Gastrocnemius medialis (tissue), 4 donors: Measurements from ENCODE around the gene METTL15.

ENCODE experiments used
- POLR2A ChIP-seq, 2 donors: fragments of 450-650 bp; IDR thresholded peaks; one replicate each; pipeline ENCODE4 v1.6.1; 2017; ENCODE audit warnings: antibody characterized with exemption in 2 of 2, mild to moderate bottlenecking in 2 of 2, moderate library complexity in 2 of 2
- TF ChIP-seq, protein P1 (sequence below), 5 experiments: fragments of 450-650 bp in 3 of 5; fragments of 200-600 bp in 2 of 5; sonication (generic) in 2 of 5; IDR thresholded peaks in 4 of 5; conservative IDR thresholded peaks in 1 of 5; 1 replicate in 4 of 5; 2 replicates in 1 of 5; pipeline ENCODE4 v1.5.1; 2016 to 2019; ENCODE audit warnings: antibody characterized with exemption in 5 of 5, mild to moderate bottlenecking in 3 of 5, moderate library complexity in 3 of 5

DNA sequence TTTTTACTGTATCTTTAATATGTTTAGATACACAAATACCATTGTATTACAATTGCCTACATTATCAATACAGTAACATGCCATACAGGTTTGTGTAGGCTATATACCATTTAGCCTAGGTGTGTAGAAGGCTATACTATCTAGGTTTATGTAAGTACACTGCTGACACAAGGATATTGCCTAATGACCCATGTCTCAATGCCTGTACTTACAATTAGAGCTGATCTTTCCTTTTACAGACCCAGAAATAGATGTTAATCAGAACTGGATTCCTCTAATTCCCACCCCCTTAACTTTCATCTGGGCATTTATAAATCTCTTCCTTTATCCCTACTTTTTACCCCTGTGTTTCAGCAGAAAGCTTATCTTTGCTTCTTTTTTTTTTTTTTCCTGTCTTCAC is 229.5 kb downstream of the METTL15 start:
- TF ChIP-seq, protein P1, sequence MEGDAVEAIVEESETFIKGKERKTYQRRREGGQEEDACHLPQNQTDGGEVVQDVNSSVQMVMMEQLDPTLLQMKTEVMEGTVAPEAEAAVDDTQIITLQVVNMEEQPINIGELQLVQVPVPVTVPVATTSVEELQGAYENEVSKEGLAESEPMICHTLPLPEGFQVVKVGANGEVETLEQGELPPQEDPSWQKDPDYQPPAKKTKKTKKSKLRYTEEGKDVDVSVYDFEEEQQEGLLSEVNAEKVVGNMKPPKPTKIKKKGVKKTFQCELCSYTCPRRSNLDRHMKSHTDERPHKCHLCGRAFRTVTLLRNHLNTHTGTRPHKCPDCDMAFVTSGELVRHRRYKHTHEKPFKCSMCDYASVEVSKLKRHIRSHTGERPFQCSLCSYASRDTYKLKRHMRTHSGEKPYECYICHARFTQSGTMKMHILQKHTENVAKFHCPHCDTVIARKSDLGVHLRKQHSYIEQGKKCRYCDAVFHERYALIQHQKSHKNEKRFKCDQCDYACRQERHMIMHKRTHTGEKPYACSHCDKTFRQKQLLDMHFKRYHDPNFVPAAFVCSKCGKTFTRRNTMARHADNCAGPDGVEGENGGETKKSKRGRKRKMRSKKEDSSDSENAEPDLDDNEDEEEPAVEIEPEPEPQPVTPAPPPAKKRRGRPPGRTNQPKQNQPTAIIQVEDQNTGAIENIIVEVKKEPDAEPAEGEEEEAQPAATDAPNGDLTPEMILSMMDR (IDR thresholded peaks at IDR 0.05 in 4 of 5, conservative IDR thresholded peaks at IDR 0.05 in 1 of 5), result no peak
- no peak for TF ChIP-seq POLR2A (IDR thresholded peaks at IDR 0.05)
